ENCODE results near the gene ARHGAP12.

ARHGAP12 gene

DNA sequence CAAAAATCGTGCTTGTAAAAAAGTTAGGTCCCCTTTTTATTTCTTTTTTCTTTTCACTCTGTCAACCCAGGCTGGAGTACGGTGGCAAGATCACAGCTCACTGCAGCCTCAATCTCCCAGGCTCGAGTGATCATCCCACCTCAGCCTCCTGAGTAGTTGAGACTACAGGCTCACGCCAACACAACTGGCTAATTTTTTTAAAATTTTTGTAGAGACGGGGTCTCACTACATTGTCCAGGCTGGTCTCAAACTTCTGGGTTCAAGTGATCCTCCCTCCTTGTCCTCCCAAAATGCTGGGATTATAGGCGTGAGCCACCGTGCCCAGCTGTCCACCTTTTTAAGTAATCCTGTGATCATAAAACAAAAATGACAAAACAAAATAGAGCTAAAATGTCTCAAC, 19.4 kb upstream of the ARHGAP12 start:
- no peak for DNase-seq

DNA sequence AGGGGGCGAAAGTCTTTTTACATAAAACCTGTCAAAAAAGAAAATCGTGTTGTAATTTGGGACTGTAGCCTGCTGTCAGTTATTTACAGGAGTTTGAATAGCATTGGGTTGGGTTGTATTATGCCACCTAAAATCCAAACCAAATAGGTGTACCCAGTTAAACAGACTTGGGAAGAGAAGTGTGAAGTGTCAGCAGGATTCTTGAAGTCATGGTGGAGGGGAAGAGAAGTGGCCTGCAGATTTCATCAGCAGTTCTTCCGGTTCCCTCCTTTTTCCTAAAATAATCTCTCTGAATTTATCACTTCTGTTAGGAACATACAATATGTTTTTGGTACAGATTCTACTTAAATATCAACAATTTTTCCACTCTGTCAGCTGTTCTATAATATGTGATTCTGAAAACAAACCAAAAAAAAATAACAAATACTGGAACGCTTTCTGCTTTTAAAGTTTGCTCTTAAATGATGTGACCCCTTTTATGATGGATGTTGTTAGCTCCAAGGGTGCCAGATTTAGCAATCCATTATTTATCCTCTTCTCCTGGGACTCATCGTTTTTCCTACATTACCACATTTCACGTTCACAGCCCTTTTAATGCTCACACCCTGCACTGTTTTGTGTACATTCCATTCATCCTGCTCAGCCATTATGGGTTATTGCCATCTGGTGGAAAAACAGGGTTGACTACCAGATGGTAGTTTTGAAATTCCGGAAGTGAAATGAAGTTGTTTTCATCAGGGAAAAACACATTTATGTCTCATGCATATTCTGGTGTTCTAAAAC, 18.7 kb upstream of the ARHGAP12 start:
- no peak for DNase-seq

- no peak for DNase-seq
Measured at GRCh38 chr10:31945392-31945791, 16.8 kb upstream of the ARHGAP12 start.

- DNase-seq, result no peak
Measured at GRCh38 chr10:31944071-31944433, 15.4 kb upstream of the ARHGAP12 start.

- DNase-seq, result no peak
Measured at GRCh38 chr10:31942892-31943291, 14.3 kb upstream of the ARHGAP12 start.

DNA sequence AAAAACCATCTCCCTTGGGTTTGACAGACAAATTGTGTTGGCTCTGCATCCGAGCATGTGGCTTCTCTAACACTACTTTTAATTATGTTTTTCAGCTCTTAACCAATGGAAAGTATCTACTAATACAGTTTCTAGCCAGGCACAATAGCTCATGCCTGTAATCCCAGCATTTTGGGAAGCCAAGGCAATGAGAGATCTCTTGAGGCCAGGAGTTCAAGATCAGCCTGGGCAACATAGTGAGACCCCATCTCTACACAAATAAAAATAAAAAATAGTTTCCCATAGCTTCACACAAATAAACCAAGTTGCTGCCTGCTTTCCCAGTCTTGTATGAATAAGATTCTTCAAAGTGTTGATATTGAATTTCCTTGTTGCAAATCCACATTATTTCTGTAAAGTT, 13.8 kb upstream of the ARHGAP12 start:
- DNase-seq, result no peak

DNA sequence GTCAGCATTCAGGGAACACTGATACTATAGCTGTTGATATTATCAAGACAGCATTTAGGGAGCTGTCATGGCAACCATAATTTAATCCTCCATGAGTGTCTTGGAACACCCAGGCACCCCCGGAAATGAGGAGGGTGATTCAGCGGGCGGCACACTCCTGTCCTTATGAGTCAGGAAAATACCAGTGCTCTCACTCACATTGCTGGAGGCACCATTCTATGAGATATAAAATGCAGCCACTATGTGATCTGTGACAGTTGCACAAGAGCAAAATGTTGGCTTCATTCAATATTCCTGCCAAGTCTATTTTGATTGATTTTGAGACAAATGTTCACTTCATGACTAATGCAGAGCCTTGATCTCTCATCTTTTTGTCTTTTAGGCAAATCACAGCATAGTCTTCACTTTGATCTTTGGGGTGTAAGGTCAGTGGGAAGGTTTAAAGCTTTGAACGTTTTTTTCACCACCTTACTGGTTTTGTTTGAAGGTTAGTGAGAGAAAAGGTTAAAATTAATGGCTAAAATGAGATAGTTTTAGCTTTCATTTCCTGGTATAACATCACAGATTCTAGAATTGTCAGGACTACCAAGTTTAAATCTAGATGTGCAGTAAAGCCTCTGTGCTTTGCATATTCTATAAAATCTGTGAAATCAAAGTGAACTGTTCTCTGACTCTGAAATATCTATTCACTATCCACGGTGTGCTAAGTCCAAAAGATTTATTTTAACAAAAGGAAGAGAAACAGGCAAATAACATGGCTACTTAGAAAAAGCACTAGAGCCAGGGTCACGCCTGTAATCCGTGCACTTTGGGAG, 12.4 kb upstream of the ARHGAP12 start:
- no peak for DNase-seq

DNA sequence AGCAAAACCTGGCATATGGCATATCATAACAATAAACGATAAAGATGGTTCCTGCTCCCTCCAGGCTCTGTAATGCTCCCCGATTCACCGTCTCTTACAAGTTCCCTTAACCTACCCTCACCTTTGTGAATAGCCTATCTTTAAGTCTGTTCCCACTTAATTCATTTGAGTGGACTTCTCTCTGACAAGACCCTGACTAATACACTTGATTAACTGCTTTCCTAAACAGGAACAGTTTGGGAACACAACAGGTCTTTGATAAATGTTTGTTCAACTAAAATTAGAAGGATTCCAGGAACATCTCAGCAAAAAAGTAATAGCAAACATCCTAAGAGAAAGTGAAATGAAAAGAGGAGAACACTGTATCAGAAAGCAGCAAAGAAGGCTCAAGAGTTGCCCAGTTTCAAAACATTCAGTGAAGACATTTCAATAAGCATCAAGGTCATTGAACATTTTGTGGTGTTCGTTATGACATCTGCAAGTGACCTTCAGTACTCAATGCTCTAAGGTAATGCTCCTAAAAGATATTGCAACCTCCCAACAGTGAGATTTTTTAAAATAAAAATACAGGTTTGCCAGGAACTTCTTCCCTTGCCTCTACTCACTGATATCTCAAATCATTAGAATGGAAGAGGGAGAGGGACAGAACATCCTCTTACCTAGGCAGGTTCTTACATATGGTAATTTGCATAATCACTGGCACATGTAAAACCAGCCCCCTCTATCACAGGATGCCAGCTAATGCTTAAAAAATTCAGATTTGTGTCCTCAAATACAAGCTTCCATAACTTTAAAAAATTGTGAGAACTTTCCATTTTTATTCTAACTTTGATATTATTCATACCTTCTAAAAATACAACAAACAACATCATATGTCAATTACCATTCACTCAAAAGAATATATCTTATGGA, 11.4 kb upstream of the ARHGAP12 start:
- no peak for DNase-seq

DNA sequence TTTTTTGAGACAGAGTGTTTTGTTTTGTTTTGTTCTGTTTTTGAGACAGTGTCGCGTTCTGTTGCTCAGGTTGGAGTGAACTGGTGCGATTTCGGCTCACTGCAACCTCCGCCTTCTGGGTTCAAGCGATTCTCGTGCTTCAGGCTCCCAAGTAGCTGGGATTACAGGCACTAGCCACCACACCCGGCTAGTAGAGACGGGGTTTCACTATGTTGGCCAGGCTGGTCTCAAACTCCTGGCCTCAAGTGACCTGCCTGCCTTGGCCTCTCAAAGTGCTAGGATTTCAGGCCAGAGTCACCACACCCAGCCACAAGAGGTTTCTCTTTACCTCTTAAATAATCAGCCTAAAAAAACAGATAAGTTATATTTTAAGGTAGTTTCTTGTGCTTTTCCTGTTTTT, 8.7 kb upstream of the ARHGAP12 start:
- DNase-seq, result no peak

DNA sequence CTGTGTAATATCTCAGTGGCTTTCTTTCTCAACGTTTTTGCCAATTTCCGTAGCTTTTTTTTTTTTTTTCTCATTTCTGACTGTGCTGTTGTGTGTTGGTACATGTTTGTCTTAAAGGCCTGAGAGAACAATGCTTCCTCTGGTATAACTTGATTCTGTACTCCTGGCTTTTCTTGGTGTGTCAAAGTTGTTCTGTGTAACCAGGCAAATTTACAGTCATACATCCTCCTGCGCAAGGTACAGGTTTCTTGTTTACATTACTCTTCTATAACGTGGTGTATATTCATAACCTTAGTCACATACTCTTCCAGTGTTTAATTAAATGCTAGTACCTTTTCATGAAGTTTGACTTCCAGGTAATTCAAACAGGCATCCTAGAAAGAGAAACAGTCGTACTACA, 8.3 kb upstream of the ARHGAP12 start:
- no peak for DNase-seq

DNA sequence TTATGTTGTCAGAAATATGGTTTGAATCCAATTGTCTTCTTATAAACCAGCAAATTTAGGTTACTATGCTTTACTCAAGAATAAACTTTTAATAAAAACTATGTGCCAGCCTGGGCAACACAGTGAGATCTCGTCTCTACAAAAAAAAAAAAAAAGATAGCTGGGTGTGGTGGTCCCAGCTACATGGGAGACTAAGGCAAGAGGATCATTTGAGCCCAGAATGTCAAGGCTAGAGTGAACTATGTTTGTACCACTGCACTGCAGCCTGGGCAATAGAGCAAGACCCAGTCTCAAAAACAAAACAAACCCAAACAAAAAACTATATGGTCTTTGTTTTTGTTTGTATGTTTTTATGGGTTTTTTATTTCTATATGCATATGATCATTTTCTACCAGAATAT, 7.5 kb upstream of the ARHGAP12 start:
- no peak for DNase-seq

GRCh38 chr10:31935678-31936077, 7.0 kb upstream of the ARHGAP12 start:
- no peak for DNase-seq

DNA sequence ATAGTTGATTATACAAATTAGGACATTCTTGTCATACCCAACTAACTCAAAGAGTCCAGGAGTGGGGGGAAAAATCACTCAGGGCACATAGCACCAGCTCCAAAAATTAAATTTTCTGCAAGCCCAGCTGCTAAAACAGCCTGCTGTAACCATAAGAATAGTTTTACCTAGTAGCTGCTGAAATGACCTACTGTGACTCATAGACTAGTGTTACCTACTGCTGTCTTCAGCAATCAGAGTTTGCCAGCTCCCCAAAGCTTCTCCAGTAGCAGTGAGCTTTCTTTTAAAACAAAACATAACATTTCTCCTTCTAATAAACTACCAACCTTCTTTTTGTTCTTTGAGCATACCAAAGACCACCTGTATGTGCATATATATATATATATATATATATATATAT, 4.2 kb upstream of the ARHGAP12 start:
- DNase-seq, result no peak

- no peak for DNase-seq
Measured at GRCh38 chr10:31930856-31931255, 2.2 kb upstream of the ARHGAP12 start.

- peak in 1 of 2 donors; percentile 43 for DNase-seq
Measured at GRCh38 chr10:31930023-31930751, 1.6 kb upstream of the ARHGAP12 start.

- DNase-seq, result peak; percentile 22 to 77
Measured at GRCh38 chr10:31929261-31930022, 811 bp upstream of the ARHGAP12 start.

- peak; percentile 15 to 62 for DNase-seq
Measured at GRCh38 chr10:31927884-31928548, 615 bp downstream of the ARHGAP12 start.

- no peak for DNase-seq
Measured at GRCh38 chr10:31927565-31927883, 1.1 kb downstream of the ARHGAP12 start.

DNA sequence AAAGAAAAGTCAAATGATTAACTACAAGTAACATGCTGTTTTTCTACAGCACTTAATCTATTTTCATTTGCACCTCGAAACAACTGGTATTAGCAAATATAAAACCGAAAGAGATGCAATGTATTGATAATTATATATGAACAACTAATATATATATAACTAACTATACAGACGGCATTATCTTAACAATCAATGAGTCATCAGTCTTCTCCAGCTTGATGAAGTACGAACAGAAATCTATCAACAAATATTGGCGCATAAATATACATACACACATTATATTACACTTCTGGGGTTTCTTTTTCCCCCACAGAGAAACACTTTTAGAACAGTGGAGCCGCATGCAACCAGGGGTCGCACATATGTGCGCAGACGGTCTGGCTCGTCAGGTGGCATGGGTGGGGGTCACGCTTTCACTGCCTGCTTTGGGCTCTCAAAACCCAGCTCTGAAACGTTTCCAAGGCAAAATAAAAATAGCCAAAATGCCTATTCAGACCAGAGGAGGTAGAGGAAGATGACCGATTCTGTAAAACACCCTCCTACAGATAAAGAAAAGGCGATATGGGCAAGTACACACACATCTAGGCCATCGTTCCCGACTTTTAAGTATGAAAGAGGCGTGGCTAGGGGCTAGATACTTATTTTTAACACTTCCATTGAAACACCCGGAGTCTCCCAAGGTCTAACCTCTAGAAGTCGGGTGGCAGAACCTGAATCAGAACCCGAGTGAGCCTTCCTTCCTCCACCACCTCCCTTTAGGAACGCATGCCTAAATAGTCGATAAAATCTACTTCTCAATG, 1.7 kb downstream of the ARHGAP12 start:
- DNase-seq, result no peak

- no peak for DNase-seq
Measured at GRCh38 chr10:31926160-31926559, 2.5 kb downstream of the ARHGAP12 start.

DNA sequence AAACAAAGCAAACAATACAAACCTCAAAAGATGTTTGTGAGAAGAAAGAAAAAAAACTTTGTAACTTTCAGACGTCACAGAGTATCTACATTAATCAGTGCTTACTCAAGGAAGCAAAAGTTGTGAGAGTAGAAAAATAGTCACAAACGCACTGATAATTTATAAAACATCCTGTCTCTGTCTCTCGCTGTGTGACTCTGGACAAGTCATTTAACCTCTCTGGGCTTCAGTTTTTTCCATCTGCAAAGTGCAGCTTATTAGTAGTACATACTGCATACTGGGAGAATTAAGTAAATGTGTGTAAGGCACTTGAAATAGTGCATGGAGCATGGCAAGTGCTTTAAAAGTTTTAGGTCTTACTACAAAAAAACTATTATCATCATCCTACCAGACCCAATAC, 3.8 kb downstream of the ARHGAP12 start:
- no peak for DNase-seq

Data from bone marrow (tissue), 2 donors.